GM12892 (cell line): ENCODE data around the gene SORCS1.

ENCODE experiments used
- DNase-seq: peaks from one replicate; pipeline ENCODE4 v3.0.0; 2011; ENCODE audit not compliant: insufficient read length
- FAIRE-seq: peaks from 2 replicates; lab custom pipeline; 2011; peaks lifted over from hg19 to GRCh38; lab: Jason Lieb, UNC
- POLR2A ChIP-seq: IDR thresholded peaks from 2 replicates; pipeline ENCODE4 v1.6.1; 2011; ENCODE audit warnings: low read depth, low read length, control low read depth
- POLR2AphosphoS5 ChIP-seq: IDR thresholded peaks from 2 replicates; pipeline ENCODE4 v1.6.1; 2011; ENCODE audit warnings: low read depth, low read length, control low read depth
- TAF1 ChIP-seq: IDR thresholded peaks from 2 replicates; pipeline ENCODE4 v1.6.1; 2011; ENCODE audit warnings: low read depth, mild to moderate bottlenecking, control low read depth, low read length, borderline replicate concordance

The SORCS1 gene

GRCh38 chr10:107071301-107071700, 93.2 kb downstream of the SORCS1 start:
- TF ChIP-seq TAF1, result no peak
- TF ChIP-seq POLR2A, result no peak
- TF ChIP-seq POLR2AphosphoS5, result no peak
- no peak for DNase-seq

GRCh38 chr10:107067843-107068242, 96.7 kb downstream of the SORCS1 start:
- TF ChIP-seq TAF1 (no peak), POLR2AphosphoS5 (no peak), POLR2A (no peak)
- FAIRE-seq (no peak), DNase-seq (no peak)

More at GRCh38 chr10:107071301-107071700, 93.2 kb downstream of the SORCS1 start:
- FAIRE-seq, result no peak

GRCh38 chr10:107064075-107064474, 100.4 kb downstream of the SORCS1 start:
- DNase-seq, result no peak
- no peak for TF ChIP-seq TAF1
- no peak for TF ChIP-seq POLR2AphosphoS5
- TF ChIP-seq POLR2A, result no peak
- no peak for FAIRE-seq

- DNase-seq, result no peak
- FAIRE-seq, result no peak
- no peak for TF ChIP-seq POLR2AphosphoS5
- no peak for TF ChIP-seq TAF1
- no peak for TF ChIP-seq POLR2A
Observed at GRCh38 chr10:107059872-107060271, 104.6 kb downstream of the SORCS1 start.

GRCh38 chr10:107059068-107059804, 105.3 kb downstream of the SORCS1 start:
- DNase-seq, result no peak
- FAIRE-seq, result no peak
- TF ChIP-seq POLR2AphosphoS5, result no peak
- TF ChIP-seq TAF1, result no peak
- TF ChIP-seq POLR2A, result no peak

GRCh38 chr10:107058331-107058730, 106.2 kb downstream of the SORCS1 start:
- FAIRE-seq (no peak), DNase-seq (no peak)
- TF ChIP-seq POLR2AphosphoS5 (no peak), POLR2A (no peak), TAF1 (no peak)

- FAIRE-seq (no peak), DNase-seq (no peak)
- TF ChIP-seq TAF1, result no peak
- TF ChIP-seq POLR2A, result no peak
- no peak for TF ChIP-seq POLR2AphosphoS5
Observed at GRCh38 chr10:107056182-107056581, 108.3 kb downstream of the SORCS1 start.

GRCh38 chr10:107054469-107055156, 109.9 kb downstream of the SORCS1 start:
- no peak for TF ChIP-seq POLR2AphosphoS5
- TF ChIP-seq TAF1, result no peak
- no peak for TF ChIP-seq POLR2A
- no peak for FAIRE-seq
- no peak for DNase-seq

- TF ChIP-seq POLR2AphosphoS5, result no peak
- no peak for TF ChIP-seq TAF1
- no peak for TF ChIP-seq POLR2A
- DNase-seq, result no peak
- no peak for FAIRE-seq
Observed at GRCh38 chr10:107051769-107052168, 112.7 kb downstream of the SORCS1 start.

GRCh38 chr10:107043461-107043860, 121.0 kb downstream of the SORCS1 start:
- no peak for DNase-seq
- no peak for FAIRE-seq
- no peak for TF ChIP-seq POLR2A
- TF ChIP-seq POLR2AphosphoS5, result no peak

GRCh38 chr10:107037192-107038122, 127.0 kb downstream of the SORCS1 start:
- DNase-seq (no peak), FAIRE-seq (no peak)
- no peak for TF ChIP-seq POLR2AphosphoS5
- TF ChIP-seq TAF1, result no peak
- no peak for TF ChIP-seq POLR2A
